D721Med (cell line): ENCODE data around the gene CNPY1.

Experiments
- DNase-seq: peaks from one replicate; pipeline ENCODE4 v3.0.0; 2011; ENCODE audit warnings: low spot score; ENCODE audit not compliant: insufficient read length
- FAIRE-seq: peaks from 2 replicates; lab custom pipeline; 2011; peaks lifted over from hg19 to GRCh38; lab: Jason Lieb, UNC
- TF ChIP-seq, protein P1 (sequence below): IDR thresholded peaks from 2 replicates; pipeline ENCODE4 v1.5.1; 2012; ENCODE audit warnings: mild to moderate bottlenecking, control low read depth; ENCODE audit not compliant: insufficient read depth; ENCODE audit errors: missing control alignments

CNPY1 gene

DNA sequence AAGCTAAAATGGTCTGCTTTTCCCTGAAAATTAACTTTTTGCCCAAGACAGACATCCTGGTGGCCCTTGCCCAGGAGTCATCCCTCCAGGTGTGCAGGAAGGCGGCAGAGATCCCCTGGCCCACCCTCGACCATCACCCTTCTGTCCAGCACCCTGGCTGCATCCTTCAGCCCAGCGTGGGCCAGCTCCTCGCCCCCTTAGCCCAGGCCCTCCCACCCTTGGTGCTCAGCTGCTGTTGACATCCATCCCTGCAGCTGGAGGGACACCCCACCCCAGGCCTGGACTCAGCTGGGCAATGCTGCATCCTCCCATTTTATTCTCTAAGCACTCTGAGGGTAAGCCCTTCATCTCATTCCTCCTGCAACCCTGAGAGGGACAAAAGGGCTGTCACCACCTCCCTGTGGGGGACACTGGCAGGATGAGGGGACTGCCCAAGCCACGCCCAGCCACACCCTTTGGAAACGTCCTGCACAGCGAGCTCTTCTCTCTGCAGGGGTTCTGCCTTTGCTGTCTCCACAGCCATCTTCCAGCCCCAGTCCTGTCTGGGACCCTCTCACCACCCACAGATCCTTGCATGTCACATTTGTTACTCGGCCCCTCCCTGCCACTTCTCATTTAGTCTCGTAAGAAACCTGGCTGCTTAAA lies 57.8 kb downstream of the CNPY1 start:
- DNase-seq: no peak
- TF ChIP-seq, protein P1, sequence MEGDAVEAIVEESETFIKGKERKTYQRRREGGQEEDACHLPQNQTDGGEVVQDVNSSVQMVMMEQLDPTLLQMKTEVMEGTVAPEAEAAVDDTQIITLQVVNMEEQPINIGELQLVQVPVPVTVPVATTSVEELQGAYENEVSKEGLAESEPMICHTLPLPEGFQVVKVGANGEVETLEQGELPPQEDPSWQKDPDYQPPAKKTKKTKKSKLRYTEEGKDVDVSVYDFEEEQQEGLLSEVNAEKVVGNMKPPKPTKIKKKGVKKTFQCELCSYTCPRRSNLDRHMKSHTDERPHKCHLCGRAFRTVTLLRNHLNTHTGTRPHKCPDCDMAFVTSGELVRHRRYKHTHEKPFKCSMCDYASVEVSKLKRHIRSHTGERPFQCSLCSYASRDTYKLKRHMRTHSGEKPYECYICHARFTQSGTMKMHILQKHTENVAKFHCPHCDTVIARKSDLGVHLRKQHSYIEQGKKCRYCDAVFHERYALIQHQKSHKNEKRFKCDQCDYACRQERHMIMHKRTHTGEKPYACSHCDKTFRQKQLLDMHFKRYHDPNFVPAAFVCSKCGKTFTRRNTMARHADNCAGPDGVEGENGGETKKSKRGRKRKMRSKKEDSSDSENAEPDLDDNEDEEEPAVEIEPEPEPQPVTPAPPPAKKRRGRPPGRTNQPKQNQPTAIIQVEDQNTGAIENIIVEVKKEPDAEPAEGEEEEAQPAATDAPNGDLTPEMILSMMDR: no peak
- no peak for FAIRE-seq

DNA sequence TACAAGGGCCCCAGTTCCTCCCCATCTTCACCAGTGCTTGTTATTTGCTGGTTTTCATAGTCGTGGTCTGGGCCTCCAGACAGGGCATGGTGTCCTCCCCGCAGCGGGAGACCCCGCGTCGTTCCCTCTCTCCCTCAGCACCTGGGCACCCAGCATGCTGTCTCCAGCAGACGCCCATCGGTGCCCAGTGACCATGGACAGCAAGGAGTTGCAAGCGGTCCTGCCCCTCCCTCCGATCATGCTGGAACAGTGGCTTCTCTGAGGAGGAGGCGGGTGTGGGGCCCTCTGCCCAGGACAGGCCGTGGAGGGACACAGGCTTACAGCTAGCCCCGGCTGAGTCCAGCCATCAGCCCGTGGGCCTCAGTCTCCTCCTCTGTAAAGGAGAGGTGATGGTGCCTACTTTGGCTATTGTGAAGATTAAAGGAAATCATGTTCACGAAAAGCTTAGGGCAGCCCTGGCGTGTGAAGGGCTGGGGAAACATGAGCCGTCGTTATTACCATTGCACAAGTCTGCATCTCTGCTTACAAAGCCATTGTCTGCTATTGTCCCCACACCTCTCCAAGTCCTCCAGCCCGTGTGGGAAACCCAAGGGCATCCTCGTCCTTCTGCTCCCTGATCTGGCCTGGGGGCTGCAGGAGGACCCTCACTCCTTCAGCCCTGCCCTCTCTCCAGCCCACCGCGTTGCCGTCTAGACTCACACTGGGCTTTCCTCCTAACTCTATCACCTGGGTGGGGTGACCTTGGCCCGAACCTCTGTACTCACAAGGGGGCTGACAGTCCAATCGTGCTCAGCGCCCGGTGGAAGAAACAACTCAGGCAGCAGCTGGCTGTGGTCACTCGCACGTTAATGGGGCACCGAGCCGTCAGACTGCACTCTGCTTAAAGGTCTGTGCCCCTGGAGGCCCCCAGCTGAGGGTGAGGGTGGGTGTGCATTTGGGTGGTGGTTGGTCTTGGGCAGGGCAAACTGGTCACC lies 58.6 kb downstream of the CNPY1 start:
- TF ChIP-seq, protein P1: no peak
- no peak for DNase-seq
- FAIRE-seq: no peak

- DNase-seq (no peak), FAIRE-seq (no peak)
- TF ChIP-seq, protein P1: no peak
These were observed 59.4 kb downstream of the CNPY1 start for GRCh38 chr7:155486783-155487508.

- TF ChIP-seq, protein P1: no peak
- FAIRE-seq: no peak
- no peak for DNase-seq
These were observed 61.6 kb downstream of the CNPY1 start for GRCh38 chr7:155484483-155485399.

DNA sequence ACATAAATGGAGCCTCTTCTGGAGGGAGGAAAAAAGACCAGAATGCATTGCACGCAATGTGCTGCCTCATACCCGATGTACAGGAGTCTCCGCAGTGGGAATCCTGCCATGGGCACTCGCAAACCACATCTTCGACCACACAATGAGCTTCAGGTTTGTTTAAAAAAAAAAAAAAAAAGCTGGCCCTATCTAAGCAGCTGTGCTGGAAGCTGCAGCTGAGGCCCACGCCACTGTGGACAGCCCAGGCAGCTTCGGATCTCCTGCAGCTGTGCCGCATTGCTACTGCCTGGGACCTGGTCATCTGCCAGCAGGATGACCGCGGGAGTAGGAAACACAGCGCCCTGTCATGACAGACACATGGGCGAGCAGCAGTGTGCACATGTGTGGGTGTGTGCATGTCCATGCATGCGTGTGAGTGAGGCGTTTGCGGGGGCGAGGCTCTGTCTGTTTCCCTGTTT lies 62.5 kb downstream of the CNPY1 start:
- TF ChIP-seq, protein P1: no peak
- no peak for DNase-seq
- no peak for FAIRE-seq

- DNase-seq (no peak), FAIRE-seq (no peak)
- TF ChIP-seq, protein P1: no peak
These were observed 63.1 kb downstream of the CNPY1 start for GRCh38 chr7:155483245-155483644.
